RWPE2 (cell line): ENCODE data around the gene CYP39A1.

Experiments
- ATAC-seq: fragments of 200-7000 bp; cut with Tn5 transposase; 3 replicates; pipeline ENCODE4 v1.9.1; 2021; ENCODE audit warnings: low read depth
- DNase-seq: peaks from one replicate; pipeline ENCODE4 v3.0.0-alpha.2; 2020; ENCODE audit warnings: low spot score
- H3K27ac ChIP-seq: fragments of 450-650 bp; 2 replicates; pipeline ENCODE4 v1.5.1; 2017; ENCODE audit warnings: mild to moderate bottlenecking; ENCODE audit not compliant: poor library complexity, severe bottlenecking
- H3K27me3 ChIP-seq: fragments of 250-450 bp; sonication (Bioruptor Pico); 2 replicates; pipeline ENCODE4 v1.5.1; 2021; ENCODE audit warnings: mild to moderate bottlenecking, moderate library complexity; ENCODE audit not compliant: insufficient read depth, poor library complexity, severe bottlenecking
- H3K36me3 ChIP-seq: fragments of 250-450 bp; sonication (Bioruptor Pico); 2 replicates; pipeline ENCODE4 v1.5.1; 2020; ENCODE audit warnings: low read depth, mild to moderate bottlenecking, moderate library complexity
- H3K4me1 ChIP-seq: fragments of 250-450 bp; sonication (Bioruptor Pico); 2 replicates; pipeline ENCODE4 v1.5.1; 2021; ENCODE audit warnings: mild to moderate bottlenecking, moderate library complexity; ENCODE audit not compliant: insufficient read depth, poor library complexity, severe bottlenecking
- H3K4me3 ChIP-seq: fragments of 250-450 bp; sonication (Bioruptor Pico); 2 replicates; pipeline ENCODE4 v1.5.1; 2021; ENCODE audit warnings: mild to moderate bottlenecking, moderate library complexity; ENCODE audit not compliant: severe bottlenecking
- H3K9me3 ChIP-seq: fragments of 250-450 bp; sonication (Bioruptor Pico); 2 replicates; pipeline ENCODE4 v1.5.1; 2021; ENCODE audit warnings: mild to moderate bottlenecking, moderate library complexity; ENCODE audit not compliant: severe bottlenecking
- TF ChIP-seq, protein P1 (sequence below): fragments of 450-650 bp; IDR thresholded peaks from one replicate; pipeline ENCODE4 v1.5.1; 2017; ENCODE audit warnings: mild to moderate bottlenecking, moderate library complexity; ENCODE audit not compliant: poor library complexity, severe bottlenecking

CYP39A1 gene

DNA sequence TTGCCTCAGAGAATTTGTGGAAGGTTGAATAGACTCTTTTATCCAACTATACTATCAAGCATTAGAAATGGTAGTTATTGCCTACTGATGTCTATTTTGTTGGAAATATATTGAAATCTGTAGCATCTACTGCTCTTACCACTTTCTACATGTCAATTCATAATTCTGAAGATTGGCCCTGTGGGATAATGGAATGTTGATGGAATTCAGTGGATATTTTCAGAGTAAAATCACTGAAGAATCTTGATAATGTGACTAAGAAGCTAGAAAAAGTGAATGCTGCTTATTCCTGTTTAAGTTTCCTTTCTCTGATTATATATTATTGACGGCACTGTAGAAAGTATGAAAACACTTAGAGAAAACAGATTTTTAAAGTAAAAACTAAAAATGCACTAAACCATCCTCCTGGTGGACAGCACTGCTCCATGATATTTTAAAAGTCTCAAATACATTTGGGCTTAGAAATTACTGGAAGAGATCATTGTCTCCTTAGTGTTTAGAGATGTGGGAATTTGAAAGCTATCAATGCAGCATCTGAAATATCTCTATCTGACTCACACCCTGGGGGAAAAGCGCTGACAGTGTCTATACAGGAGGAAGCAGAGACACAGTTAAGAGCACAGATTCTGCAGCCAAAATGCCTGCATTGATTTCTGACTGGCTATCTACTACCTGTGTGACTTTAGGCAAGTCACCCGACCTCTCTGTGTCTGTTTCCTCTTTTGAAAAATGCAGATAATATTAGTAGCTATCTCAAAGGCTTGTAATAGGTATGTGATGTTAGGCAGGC is 123.5 kb downstream of the CYP39A1 start:
- DNase-seq = no peak
- Histone ChIP-seq H3K27me3 (peaks cover 5% of the 10 kb centered on the region), H3K4me1 (no peaks in the 10 kb centered on the region), H3K4me3 (no peak overlapping the region), H3K36me3 (no peaks in the 10 kb centered on the region), H3K27ac (no peak overlapping the region), H3K9me3 (no peaks in the 10 kb centered on the region)
- no peak for ATAC-seq
- TF ChIP-seq, protein P1, sequence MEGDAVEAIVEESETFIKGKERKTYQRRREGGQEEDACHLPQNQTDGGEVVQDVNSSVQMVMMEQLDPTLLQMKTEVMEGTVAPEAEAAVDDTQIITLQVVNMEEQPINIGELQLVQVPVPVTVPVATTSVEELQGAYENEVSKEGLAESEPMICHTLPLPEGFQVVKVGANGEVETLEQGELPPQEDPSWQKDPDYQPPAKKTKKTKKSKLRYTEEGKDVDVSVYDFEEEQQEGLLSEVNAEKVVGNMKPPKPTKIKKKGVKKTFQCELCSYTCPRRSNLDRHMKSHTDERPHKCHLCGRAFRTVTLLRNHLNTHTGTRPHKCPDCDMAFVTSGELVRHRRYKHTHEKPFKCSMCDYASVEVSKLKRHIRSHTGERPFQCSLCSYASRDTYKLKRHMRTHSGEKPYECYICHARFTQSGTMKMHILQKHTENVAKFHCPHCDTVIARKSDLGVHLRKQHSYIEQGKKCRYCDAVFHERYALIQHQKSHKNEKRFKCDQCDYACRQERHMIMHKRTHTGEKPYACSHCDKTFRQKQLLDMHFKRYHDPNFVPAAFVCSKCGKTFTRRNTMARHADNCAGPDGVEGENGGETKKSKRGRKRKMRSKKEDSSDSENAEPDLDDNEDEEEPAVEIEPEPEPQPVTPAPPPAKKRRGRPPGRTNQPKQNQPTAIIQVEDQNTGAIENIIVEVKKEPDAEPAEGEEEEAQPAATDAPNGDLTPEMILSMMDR = no peak

DNA sequence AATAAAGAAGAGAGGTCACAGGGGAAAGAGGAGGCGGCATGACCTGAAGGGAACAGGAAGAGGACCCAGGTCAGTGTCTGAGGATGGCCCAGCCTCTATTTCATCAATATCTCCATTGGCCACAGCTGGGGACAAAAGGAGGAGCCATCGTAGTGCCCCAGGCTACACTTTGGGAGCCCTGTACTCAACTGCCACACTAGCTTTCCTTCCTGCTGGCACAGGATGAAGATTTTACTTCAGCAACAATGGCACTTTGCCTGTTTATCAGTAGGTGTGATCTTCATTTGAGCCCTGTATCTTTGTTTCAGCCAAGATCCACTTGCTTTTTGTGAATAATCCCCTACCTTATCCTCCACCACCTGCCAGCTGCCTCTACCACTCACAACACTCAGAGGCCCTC is 126.0 kb downstream of the CYP39A1 start:
- H3K9me3 ChIP-seq = no peaks in the 10 kb centered on the region
- H3K27me3 ChIP-seq = peaks cover 5% of the 10 kb centered on the region
- TF ChIP-seq, protein P1 = no peak
- no peak overlapping the region for H3K27ac ChIP-seq
- no peaks in the 10 kb centered on the region for H3K4me1 ChIP-seq
- ATAC-seq (no peak), DNase-seq (no peak)
- no peak overlapping the region for H3K4me3 ChIP-seq
- no peaks in the 10 kb centered on the region for H3K36me3 ChIP-seq

DNA sequence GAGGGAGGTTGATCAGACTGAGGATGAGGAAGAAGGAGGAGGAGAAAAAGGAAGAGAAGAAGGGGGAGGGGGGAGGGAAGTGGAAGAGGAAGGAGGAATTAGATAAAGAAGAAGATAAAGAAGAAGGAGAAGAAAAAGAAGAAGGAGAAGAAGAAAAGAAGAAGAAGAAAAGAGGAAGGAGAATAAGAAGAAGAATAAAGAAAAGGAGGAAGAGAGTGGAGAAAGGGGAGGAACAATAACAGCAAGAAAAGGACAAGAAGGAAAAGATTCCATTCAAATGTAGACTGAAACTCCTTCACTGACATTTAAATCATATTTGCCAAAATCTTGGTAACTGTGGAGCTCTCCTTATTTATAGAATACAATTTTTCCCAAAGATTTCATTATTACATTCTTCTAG is 127.0 kb downstream of the CYP39A1 start:
- no peak overlapping the region for H3K27ac ChIP-seq
- TF ChIP-seq, protein P1 = no peak
- H3K36me3 ChIP-seq = no peaks in the 10 kb centered on the region
- H3K4me1 ChIP-seq = no peaks in the 10 kb centered on the region
- DNase-seq = no peak
- ATAC-seq = no peak
- no peaks in the 10 kb centered on the region for H3K9me3 ChIP-seq
- no peak overlapping the region for H3K4me3 ChIP-seq
- peaks cover 5% of the 10 kb centered on the region for H3K27me3 ChIP-seq

DNA sequence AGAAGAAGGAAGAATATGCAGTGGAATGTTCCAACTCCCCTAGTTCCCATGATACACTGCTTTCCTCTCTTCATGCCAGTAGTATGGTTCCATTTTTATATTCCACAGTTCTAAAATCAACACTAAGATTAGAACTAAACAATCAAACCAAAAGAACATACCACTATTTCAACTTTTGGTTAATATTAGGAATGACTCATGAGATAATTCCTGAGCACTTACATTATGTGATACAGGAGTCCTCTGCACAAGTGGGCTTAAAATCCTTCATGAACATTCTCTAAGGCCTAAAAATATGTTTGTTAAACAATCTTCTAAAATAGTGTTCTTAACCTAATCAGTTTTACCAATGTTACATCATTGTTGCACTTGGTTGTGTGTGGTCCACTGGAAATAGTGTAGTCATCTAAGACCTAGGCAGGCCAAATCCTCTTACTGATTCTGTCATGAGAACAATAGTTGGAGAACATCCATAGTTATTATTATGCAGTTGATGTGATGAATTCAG is 131.1 kb downstream of the CYP39A1 start:
- H3K27me3 ChIP-seq = peaks cover under 1% of the 10 kb centered on the region
- no peak overlapping the region for H3K27ac ChIP-seq
- H3K4me3 ChIP-seq = no peak overlapping the region
- no peaks in the 10 kb centered on the region for H3K9me3 ChIP-seq
- ATAC-seq (no peak), DNase-seq (no peak)
- TF ChIP-seq, protein P1 = no peak
- no peaks in the 10 kb centered on the region for H3K36me3 ChIP-seq
- H3K4me1 ChIP-seq = no peaks in the 10 kb centered on the region

DNA sequence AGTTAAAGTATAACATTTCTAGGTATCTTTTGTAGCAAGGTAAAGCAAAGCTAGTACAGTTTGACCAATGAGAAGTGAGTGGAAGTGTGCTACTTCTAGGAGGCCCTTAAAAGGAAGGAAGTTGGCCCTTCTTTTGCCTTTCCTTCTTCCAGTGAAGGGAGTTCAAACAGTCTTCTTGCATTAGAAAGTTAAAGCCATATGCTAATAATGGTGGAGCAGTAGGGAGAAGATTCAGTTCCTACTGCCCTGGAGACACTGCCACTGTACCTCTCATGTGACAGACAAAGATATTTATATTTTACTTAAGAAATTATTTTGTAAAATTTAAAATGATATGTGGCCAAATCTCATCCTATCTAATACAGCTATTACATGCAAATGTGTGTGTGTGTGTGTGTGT is 135.4 kb downstream of the CYP39A1 start:
- Histone ChIP-seq H3K9me3 (no peaks in the 10 kb centered on the region), H3K36me3 (no peaks in the 10 kb centered on the region), H3K4me3 (no peak overlapping the region), H3K4me1 (no peaks in the 10 kb centered on the region), H3K27me3 (no peaks in the 10 kb centered on the region), H3K27ac (no peak overlapping the region)
- DNase-seq = no peak
- ATAC-seq = no peak
- TF ChIP-seq, protein P1 = no peak
